Activated CD8-positive, alpha-beta memory T cell treated with anti-CD3 and anti-CD28 coated beads, Interleukin-2, amount 50 U/mL, for 48 hours (primary cell): Measurements from ENCODE around the gene JKAMP.
A peak's percentile ranks its signal among the peaks of the same experiment; 100 is the strongest.
"Not testable (repeated sequence)": the region's sequence is repeated elsewhere in the genome, so short reads cannot be mapped to it uniquely, and the experiment has no call there.

ENCODE experiments used
- DNase-seq: peaks from one replicate; pipeline ENCODE4 v3.0.0-alpha.2; 2020

Gene JKAMP, protein sequence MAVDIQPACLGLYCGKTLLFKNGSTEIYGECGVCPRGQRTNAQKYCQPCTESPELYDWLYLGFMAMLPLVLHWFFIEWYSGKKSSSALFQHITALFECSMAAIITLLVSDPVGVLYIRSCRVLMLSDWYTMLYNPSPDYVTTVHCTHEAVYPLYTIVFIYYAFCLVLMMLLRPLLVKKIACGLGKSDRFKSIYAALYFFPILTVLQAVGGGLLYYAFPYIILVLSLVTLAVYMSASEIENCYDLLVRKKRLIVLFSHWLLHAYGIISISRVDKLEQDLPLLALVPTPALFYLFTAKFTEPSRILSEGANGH

DNA sequence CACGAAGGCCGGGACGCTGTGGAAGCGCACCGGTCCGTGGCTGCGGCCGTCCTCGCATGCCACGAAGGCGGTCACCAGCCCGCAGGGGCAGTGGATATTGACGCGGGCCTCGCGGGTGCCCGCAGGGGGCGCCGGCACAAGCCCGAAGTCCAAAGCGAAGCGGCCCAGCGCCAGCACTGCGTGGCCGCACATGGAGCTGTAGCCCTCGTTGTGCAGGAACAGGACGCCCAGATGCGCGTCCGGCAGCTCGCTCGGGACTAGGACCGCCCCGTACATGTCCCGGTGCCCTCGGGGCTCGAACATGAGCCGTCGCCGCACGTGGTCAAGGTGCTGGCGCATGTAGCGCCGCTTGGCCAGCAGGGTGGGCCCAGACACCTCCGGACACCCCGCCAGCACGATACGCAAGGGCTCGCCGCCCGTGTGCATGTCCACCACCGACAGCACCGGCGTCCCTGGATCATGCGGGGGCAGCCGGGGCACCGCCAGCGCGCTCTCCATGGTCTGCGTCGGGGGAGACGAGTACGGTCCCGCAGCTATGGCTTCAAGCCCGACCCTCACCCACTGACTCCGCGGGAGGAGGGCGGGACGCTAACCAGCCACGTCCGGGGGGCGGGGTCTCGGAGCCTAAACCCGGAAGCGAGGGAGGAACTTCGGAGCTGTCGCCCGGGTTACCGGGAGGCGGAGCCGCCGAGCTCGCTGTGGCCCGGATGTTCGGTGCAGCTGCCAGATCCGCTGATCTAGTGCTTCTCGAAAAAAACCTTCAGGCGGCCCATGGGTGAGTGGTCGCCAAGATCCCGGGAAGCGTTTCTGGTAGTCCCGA, at the start of gene JKAMP, which contains the start of gene L3HYPDH:
Gene JKAMP (plus strand): TSS at position 699 of the 820 bp plus-strand sequence. CDS start 73 bp downstream, at position 772.
Gene L3HYPDH (minus strand): TSS at position 590 of the 820 bp plus-strand sequence. CDS start 92 bp downstream, at position 498.
- peak; percentile 98 for DNase-seq

- DNase-seq = no peak
These were observed 49.2 kb upstream of the JKAMP start for GRCh38 chr14:59435101-59435500.

DNA sequence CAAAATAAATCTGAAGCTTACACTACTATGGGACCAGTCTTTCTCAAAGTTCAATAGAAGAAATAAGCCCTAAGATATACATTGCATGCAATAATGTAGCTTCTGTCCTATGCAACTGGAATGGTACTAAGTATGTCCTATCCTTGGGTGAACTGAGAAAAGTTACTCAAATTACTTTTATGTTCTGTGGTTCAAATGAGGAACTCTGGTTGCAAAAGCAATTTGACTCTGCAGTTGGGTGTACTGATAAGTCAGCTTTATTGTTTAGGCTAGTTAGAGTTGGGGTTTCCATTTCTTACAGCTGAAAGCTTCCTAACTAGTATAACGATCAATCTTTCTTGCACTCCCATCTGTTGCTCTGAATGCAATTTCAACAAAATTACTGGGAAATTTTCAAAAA, 48.3 kb upstream of the JKAMP start:
- DNase-seq = no peak

GRCh38 chr14:59438195-59438647, 46.1 kb upstream of the JKAMP start:
- DNase-seq = no peak

DNA sequence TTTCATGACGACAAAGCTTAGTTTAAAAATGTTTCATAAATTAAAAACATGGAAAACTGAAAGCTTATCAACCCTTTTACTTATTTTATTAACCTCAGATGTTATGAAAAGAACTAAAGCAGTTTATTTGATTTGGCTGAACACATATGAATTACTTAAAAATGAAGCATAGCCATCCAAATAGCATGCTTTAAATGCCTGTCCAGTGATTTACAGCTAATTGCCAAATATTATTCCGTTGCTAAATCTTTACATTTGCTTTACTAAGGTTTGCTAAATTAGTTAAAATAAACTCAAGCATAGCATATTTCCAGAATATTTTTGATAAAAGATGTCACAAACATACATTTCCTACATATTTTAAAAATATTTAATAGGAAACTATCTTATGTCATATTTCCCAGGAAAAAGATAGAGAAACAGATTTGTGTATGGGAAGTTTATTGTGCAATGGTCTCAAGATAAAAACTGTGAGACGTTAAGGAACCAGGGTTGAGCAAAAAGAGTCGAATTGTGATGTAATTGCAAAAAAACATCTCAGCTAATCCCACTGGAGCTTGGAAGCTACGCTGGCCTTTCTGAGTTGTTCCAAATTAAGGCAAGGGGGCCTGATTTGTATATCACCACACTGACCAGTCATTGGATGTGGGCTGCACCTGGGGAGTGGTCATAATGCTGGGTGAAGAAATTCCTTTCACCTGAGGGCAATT, 44.9 kb upstream of the JKAMP start:
- no peak for DNase-seq

DNA sequence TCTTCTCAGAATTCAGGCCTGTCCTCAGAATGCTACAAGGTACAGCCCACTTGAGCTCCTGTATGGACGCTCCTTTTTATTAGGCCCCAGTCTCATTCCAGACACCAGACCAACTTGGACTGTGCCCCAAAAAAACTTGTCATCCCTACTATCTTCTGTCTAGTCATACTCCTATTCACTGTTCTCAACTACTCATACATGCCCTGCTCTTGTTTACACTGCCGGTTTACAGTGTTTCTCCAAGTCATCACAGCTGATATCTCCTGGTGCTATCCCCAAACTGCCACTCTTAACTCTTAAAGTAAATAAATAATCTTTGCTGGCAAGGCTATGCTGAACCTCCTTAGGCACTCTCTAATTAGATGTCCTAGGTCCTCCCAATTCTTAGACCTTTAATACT, 35.6 kb upstream of the JKAMP start:
- not testable (repeated sequence) for DNase-seq

- no peak for DNase-seq
These were observed 33.6 kb upstream of the JKAMP start for GRCh38 chr14:59450716-59451115.

- no peak for DNase-seq
These were observed 32.5 kb upstream of the JKAMP start for GRCh38 chr14:59451849-59452248.

DNA sequence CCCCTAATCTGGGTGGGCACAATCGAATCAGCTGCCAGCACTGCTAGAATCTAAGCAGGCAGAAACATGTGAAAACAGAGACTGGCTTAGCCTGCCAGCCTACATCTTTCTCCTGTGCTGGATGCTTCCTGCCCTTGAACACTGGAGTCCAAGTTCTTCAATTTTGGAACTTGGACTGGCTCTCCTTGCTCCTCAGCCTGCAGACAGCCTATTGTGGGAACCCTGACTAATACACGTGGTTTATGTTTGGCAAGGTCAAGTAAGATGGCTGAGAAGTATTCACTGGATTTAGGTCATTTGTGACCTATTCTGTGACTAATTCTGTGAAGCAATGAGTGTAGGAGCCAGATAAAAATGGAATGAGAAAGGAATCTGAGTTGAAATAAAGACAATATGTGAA, 30.2 kb upstream of the JKAMP start:
- no peak for DNase-seq

GRCh38 chr14:59455411-59455810, 28.9 kb upstream of the JKAMP start:
- no peak for DNase-seq

- no peak for DNase-seq
These were observed 25.8 kb upstream of the JKAMP start for GRCh38 chr14:59458486-59458885.

DNA sequence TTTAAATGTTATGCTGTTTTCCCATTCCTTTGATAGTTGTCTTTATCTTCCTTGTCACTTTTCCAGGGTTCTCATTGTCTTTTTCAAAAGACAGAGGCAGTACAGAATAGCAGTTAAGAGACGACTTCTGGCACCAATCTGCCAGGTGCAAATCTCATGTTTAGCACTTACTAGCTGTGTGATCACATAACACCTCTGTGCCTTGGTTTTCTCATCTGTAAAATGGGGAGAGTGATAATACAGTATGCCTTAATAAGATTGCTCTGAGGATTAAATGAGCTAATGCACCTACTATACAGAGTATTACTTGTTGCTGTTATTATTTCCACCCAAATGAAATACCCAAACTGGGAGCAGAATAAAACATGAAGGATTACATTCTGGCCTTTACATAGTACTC, 23.9 kb upstream of the JKAMP start:
- no peak for DNase-seq

DNA sequence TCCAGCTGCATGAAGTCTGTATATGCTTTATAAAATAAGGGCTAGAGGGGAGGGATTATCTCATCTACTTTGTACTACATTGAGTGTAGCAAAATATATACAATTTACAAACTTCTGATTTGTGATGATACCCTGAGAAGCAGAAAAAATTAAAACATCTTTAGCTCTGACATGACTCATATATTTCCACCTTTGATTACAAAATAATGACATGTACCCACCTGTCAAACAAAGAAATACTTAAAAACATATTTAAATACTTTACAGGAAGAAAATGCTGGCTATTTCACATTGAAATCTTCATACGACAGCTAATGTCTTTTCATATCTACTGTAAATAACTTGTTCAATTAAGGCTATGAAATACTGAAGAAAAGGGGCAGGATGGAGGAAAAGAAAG, 22.4 kb upstream of the JKAMP start:
- DNase-seq = no peak

- DNase-seq = peak; percentile 65
These were observed 20.4 kb upstream of the JKAMP start for GRCh38 chr14:59463787-59464485.

DNA sequence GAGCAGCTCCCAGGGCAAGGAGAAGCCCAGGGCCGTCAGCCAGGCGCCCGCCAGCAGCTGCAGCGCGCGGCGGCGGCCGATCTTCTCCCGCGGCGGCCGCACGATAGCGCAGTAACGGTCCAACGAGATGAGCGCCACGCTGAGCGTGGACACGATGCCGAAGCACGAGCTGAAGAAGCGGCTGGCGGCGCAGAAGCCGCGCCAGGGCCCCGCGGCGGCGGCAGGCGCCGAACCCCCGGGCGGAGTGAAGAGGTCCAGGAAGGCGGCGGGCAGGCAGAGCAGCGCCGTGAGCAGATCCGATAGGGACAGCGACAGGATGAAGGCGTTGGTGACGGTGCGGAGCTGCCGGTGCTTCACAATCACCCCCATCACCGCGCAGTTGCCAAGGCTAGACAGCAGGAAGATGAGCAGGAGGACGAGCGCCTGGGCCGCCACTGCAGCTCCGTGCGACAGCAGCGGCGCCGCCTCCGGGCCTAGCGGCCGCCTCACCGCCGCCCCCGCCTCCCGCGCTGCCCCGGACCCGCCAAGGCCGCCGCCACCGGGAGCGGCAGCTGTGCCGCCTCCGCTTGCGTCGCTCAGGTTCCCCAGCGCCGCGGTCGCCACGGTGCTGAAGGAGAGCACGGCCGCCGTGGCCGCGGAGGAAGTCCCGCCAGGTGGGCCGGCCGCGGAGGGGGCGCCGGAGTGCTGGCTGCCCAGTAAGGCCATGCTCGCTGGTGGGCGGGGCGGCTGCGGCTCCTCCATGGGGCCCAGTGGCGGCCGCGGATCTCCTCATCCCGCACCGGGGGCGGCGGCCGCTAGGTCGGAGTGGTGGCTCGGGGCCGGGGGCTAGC, 19.6 kb upstream of the JKAMP start:
- peak; percentile 70 for DNase-seq

- DNase-seq = peak; percentile 65
These were observed 18.8 kb upstream of the JKAMP start, which contains the start of gene GPR135 for GRCh38 chr14:59465316-59466135. GPR135 (minus strand) TSS chr14:59465380; CDS start chr14:59465226, 154 bp downstream.

DNA sequence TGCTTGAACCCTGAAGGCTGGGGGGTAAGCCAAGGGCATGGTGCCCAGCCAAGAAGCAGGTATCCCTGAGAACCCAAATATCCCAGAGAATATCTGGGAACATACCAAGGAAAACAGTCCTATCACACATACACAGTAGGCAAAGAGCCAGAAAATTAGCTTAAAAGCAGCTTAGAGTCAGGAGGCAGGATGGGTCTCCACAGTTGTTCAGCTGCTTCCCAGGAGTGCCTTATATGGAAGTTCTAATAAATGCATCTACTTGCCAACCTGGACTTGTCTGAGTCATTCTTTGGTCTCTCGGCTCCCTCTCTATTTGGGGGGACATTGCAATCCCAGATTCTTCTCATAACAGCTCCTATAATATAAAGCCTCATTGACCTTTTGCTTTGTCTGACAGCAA, 10.1 kb upstream of the JKAMP start:
- DNase-seq = no peak

- DNase-seq = no peak
These were observed 8.6 kb upstream of the JKAMP start for GRCh38 chr14:59475709-59476108.

DNA sequence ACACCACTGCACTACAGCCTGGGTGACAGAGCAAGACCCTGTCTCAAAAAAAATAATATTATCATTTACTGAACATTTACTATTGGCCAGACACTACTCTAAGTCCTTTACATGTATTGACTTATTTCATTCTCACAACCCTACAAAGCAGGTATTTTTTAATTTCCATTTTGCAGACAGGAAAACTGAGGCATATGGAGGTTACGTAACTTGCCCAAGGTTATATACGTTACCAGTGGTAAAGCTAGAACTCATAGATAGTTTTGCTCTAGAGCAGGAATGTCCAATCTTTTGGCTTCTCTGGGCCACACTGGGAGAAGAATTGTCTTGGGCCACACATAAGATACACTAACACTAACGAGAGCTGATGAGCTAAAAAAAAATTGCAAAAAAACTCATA, 5.8 kb upstream of the JKAMP start:
- no peak for DNase-seq

GRCh38 chr14:59480166-59480565, 4.2 kb upstream of the JKAMP start:
- DNase-seq = no peak

GRCh38 chr14:59481407-59481806, 2.9 kb upstream of the JKAMP start:
- DNase-seq = no peak
